GM23338 (cell line): Measurements from ENCODE around the gene FBRSL1. TPM values are rescaled to one million over a fixed set of nuclear protein-coding genes. Genes with fewer than 3 reads are reported as not detected.

Experiments used
- ATAC-seq: fragments of 200-7000 bp; cut with Tn5 transposase; 3 replicates; pipeline ENCODE4 v1.9.1; 2020
- DNase-seq: peaks from one replicate; pipeline ENCODE4 v3.0.0-alpha.2; 2015; ENCODE audit warnings: low spot score
- H2AFZ ChIP-seq: fragments of 200-600 bp; sonication (generic); 2 replicates; pipeline ENCODE4 v1.8.0; 2016; ENCODE audit warnings: antibody characterized with exemption, mild to moderate bottlenecking, moderate library complexity
- H3F3A ChIP-seq: fragments of 200-600 bp; sonication (generic); replicated peaks from 2 replicates; pipeline ENCODE4 v1.8.0; 2017; ENCODE audit warnings: antibody characterized with exemption, mixed run types, low read depth
- H3K27ac ChIP-seq: fragments of 200-600 bp; sonication (generic); 2 replicates; pipeline ENCODE4 v1.6.1; 2016; ENCODE audit warnings: low read depth
- H3K27me3 ChIP-seq: fragments of 200-600 bp; sonication (generic); 2 replicates; pipeline ENCODE4 v1.8.0; 2016; ENCODE audit warnings: mild to moderate bottlenecking, mixed run types, moderate library complexity; ENCODE audit not compliant: insufficient read depth
- H3K36me3 ChIP-seq: fragments of 200-600 bp; sonication (generic); 2 replicates; pipeline ENCODE4 v1.8.0; 2016; ENCODE audit warnings: mild to moderate bottlenecking; ENCODE audit not compliant: insufficient read depth
- H3K4me1 ChIP-seq: fragments of 200-600 bp; sonication (generic); 2 replicates; pipeline ENCODE4 v1.8.0; 2016; ENCODE audit warnings: mild to moderate bottlenecking, moderate library complexity; ENCODE audit not compliant: insufficient read depth
- H3K4me2 ChIP-seq: fragments of 200-600 bp; sonication (generic); 2 replicates; pipeline ENCODE4 v1.7.1; 2017; ENCODE audit warnings: mixed run types
- H3K4me3 ChIP-seq: fragments of 200-600 bp; sonication (generic); 2 replicates; pipeline ENCODE4 v1.6.1; 2016; ENCODE audit warnings: mixed run types
- H3K79me2 ChIP-seq: fragments of 200-600 bp; sonication (generic); replicated peaks from 2 replicates; pipeline ENCODE4 v1.8.0; 2017; ENCODE audit warnings: mild to moderate bottlenecking; ENCODE audit not compliant: insufficient read depth
- H3K9me2 ChIP-seq: fragments of 200-600 bp; sonication (generic); 2 replicates; pipeline ENCODE4 v1.8.0; 2017; ENCODE audit not compliant: insufficient read depth
- H4K20me1 ChIP-seq: fragments of 200-600 bp; sonication (generic); replicated peaks from 2 replicates; pipeline ENCODE4 v1.8.0; 2017; ENCODE audit warnings: mild to moderate bottlenecking; ENCODE audit not compliant: insufficient read depth
- H3K27ac Mint-ChIP-seq: 2 replicates; pipeline ENCODE4 v1.8.0; 2020; ENCODE audit warnings: inconsistent platforms, mild to moderate bottlenecking, moderate library complexity, mixed read lengths
- H3K27me3 Mint-ChIP-seq: 3 replicates; pipeline ENCODE4 v1.8.0; 2022; ENCODE audit warnings: low read depth, mild to moderate bottlenecking, moderate library complexity, mixed read lengths, inconsistent platforms; ENCODE audit not compliant: insufficient read depth, poor library complexity
- H3K36me3 Mint-ChIP-seq: 3 replicates; pipeline ENCODE4 v1.8.0; 2021; ENCODE audit warnings: low read depth, mild to moderate bottlenecking, inconsistent platforms, moderate library complexity, mixed read lengths
- H3K4me1 Mint-ChIP-seq: 3 replicates; pipeline ENCODE4 v1.8.0; 2020; ENCODE audit warnings: mild to moderate bottlenecking, inconsistent platforms, mixed read lengths
- H3K4me3 Mint-ChIP-seq: 3 replicates; pipeline ENCODE4 v1.8.0; 2021; ENCODE audit warnings: moderate library complexity, mild to moderate bottlenecking, inconsistent platforms, mixed read lengths
- H3K9me3 Mint-ChIP-seq: 3 replicates; pipeline ENCODE4 v1.8.0; 2020; ENCODE audit warnings: moderate library complexity, mild to moderate bottlenecking, inconsistent platforms, mixed read lengths
- CREB1 ChIP-seq: fragments of 250-450 bp; sonication (Bioruptor Pico); IDR thresholded peaks from 2 replicates; pipeline ENCODE4 v1.5.0; 2020; ENCODE audit warnings: low read depth, mild to moderate bottlenecking, moderate library complexity
- EZH2 ChIP-seq: fragments of 200-600 bp; sonication (generic); IDR thresholded peaks from one replicate; pipeline ENCODE4 v1.8.0; 2017; ENCODE audit warnings: antibody characterized with exemption, mild to moderate bottlenecking, low read depth; ENCODE audit not compliant: unreplicated experiment
- NANOG ChIP-seq: IDR thresholded peaks from 2 replicates; pipeline ENCODE4 v1.6.1; 2016; ENCODE audit warnings: antibody characterized with exemption, borderline replicate concordance
- polyA plus RNA-seq: library from polyadenylated mRNA; unstranded; fragments of >200 nt; fragmentation: Nextera tagmentation; extraction: Ambion mirVana; gene quantifications from 2 replicates; pipeline ENCODE4 v1.2.1, GENCODE V29; 2016
- total RNA-seq: library from RNA; depleted of rRNA; stranded (reverse); fragments of >200 nt; shearing (Covaris generic); gene quantifications from 2 replicates; pipeline ENCODE4 v1.2.3, GENCODE V29; 2014
- TF ChIP-seq, protein P1 (sequence below): fragments of 250-450 bp; sonication (Bioruptor Pico); IDR thresholded peaks from 2 replicates; pipeline ENCODE4 v1.5.0; 2020; ENCODE audit warnings: mild to moderate bottlenecking, moderate library complexity

Gene FBRSL1
- total and polyA plus RNA-seq, 2 experiments from 2014 or later: 37.8 to 89.8 TPM

DNA sequence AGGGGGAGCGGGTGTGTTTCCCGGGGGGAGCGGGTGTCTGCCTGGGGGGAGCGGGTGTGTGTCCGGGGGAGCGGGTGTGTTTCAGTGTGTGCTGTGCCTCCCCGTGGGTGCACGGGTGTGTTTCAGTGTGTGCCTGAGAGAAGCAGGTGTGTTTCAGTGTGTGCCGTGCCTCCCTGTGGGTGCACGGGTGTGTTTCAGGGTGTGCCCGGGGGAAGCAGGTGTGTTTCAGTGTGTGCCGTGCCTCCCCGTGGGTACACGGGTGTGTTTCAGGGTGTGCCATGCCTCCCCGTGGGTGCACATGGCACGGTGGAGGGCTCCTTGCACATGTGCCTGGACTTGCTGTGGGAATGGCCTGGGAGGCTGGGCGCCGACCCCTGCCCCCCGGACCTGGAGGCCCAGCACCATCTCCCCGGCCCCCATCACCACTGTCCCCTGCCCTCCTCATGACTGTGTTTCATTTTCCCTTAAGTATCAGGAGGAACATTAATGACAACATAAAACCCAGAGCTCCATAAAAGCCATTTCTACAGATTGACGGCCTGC lies 38.7 kb downstream of the FBRSL1 start:
- H3K27ac ChIP-seq: no peak overlapping the region
- peaks cover 34% of the 10 kb centered on the region for H3K27me3 Mint-ChIP-seq
- H3K4me1 Mint-ChIP-seq: peaks cover 9% of the 10 kb centered on the region; the same call in 2 of the 3 replicates
- peaks cover 4% of the 10 kb centered on the region; the same call in 1 of the 2 replicates for H3F3A ChIP-seq
- H3K36me3 ChIP-seq: no peaks in the 10 kb centered on the region
- H2AFZ ChIP-seq: no peak overlapping the region
- peaks cover 10% of the 10 kb centered on the region; the same call in 1 of the 2 replicates for H3K27me3 ChIP-seq
- H3K4me3 Mint-ChIP-seq: no peak overlapping the region
- TF ChIP-seq EZH2: no peak
- TF ChIP-seq, protein P1, sequence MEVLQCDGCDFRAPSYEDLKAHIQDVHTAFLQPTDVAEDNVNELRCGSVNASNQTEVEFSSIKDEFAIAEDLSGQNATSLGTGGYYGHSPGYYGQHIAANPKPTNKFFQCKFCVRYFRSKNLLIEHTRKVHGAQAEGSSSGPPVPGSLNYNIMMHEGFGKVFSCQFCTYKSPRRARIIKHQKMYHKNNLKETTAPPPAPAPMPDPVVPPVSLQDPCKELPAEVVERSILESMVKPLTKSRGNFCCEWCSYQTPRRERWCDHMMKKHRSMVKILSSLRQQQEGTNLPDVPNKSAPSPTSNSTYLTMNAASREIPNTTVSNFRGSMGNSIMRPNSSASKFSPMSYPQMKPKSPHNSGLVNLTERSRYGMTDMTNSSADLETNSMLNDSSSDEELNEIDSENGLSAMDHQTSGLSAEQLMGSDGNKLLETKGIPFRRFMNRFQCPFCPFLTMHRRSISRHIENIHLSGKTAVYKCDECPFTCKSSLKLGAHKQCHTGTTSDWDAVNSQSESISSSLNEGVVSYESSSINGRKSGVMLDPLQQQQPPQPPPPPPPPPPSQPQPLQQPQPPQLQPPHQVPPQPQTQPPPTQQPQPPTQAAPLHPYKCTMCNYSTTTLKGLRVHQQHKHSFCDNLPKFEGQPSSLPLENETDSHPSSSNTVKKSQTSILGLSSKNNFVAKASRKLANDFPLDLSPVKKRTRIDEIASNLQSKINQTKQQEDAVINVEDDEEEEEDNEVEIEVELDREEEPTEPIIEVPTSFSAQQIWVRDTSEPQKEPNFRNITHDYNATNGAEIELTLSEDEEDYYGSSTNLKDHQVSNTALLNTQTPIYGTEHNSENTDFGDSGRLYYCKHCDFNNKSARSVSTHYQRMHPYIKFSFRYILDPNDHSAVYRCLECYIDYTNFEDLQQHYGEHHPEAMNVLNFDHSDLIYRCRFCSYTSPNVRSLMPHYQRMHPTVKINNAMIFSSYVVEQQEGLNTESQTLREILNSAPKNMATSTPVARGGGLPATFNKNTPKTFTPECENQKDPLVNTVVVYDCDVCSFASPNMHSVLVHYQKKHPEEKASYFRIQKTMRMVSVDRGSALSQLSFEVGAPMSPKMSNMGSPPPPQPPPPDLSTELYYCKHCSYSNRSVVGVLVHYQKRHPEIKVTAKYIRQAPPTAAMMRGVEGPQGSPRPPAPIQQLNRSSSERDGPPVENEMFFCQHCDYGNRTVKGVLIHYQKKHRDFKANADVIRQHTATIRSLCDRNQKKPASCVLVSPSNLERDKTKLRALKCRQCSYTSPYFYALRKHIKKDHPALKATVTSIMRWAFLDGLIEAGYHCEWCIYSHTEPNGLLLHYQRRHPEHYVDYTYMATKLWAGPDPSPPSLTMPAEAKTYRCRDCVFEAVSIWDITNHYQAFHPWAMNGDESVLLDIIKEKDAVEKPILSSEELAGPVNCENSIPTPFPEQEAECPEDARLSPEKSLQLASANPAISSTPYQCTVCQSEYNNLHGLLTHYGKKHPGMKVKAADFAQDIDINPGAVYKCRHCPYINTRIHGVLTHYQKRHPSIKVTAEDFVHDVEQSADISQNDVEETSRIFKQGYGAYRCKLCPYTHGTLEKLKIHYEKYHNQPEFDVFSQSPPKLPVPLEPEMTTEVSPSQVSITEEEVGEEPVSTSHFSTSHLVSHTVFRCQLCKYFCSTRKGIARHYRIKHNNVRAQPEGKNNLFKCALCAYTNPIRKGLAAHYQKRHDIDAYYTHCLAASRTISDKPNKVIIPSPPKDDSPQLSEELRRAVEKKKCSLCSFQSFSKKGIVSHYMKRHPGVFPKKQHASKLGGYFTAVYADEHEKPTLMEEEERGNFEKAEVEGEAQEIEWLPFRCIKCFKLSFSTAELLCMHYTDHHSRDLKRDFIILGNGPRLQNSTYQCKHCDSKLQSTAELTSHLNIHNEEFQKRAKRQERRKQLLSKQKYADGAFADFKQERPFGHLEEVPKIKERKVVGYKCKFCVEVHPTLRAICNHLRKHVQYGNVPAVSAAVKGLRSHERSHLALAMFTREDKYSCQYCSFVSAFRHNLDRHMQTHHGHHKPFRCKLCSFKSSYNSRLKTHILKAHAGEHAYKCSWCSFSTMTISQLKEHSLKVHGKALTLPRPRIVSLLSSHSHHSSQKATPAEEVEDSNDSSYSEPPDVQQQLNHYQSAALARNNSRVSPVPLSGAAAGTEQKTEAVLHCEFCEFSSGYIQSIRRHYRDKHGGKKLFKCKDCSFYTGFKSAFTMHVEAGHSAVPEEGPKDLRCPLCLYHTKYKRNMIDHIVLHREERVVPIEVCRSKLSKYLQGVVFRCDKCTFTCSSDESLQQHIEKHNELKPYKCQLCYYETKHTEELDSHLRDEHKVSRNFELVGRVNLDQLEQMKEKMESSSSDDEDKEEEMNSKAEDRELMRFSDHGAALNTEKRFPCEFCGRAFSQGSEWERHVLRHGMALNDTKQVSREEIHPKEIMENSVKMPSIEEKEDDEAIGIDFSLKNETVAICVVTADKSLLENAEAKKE (CRISPR knock-in tag): no peak
- peaks cover 36% of the 10 kb centered on the region for H3K9me3 Mint-ChIP-seq
- H4K20me1 ChIP-seq: no peaks in the 10 kb centered on the region
- no peak for ATAC-seq
- H3K27ac Mint-ChIP-seq: no peak overlapping the region
- peaks cover 3% of the 10 kb centered on the region for H3K4me1 ChIP-seq
- H3K4me3 ChIP-seq: no peak overlapping the region
- H3K4me2 ChIP-seq: no peak overlapping the region
- H3K36me3 Mint-ChIP-seq: peaks cover 29% of the 10 kb centered on the region
- H3K9me2 ChIP-seq: no peaks in the 10 kb centered on the region
- no peaks in the 10 kb centered on the region for H3K79me2 ChIP-seq
- DNase-seq: no peak

GRCh38 chr12:132529156-132529839 lies 39.3 kb downstream of the FBRSL1 start:
- Histone ChIP-seq H3K4me3 (no peak overlapping the region), H3K36me3 (no peaks in the 10 kb centered on the region), H3K4me2 (no peak overlapping the region), H3K9me2 (no peaks in the 10 kb centered on the region), H3K79me2 (no peaks in the 10 kb centered on the region), H4K20me1 (no peaks in the 10 kb centered on the region), H3F3A (peaks cover 4% of the 10 kb centered on the region; the same call in 1 of the 2 replicates), H2AFZ (no peak overlapping the region), H3K27ac (no peak overlapping the region), H3K27me3 (peaks cover 8% of the 10 kb centered on the region; the same call in 1 of the 2 replicates), H3K4me1 (peaks cover 3% of the 10 kb centered on the region)
- peaks cover 32% of the 10 kb centered on the region for H3K36me3 Mint-ChIP-seq
- H3K27me3 Mint-ChIP-seq: peaks cover 34% of the 10 kb centered on the region
- DNase-seq: no peak
- H3K4me1 Mint-ChIP-seq: peaks cover 9% of the 10 kb centered on the region; the same call in 2 of the 3 replicates
- H3K9me3 Mint-ChIP-seq: peaks cover 43% of the 10 kb centered on the region
- H3K4me3 Mint-ChIP-seq: no peak overlapping the region
- H3K27ac Mint-ChIP-seq: no peak overlapping the region
- ATAC-seq: no peak
- TF ChIP-seq CREB1 (no peak), NANOG (no peak)
- TF ChIP-seq, protein P1 (CRISPR knock-in tag): no peak
